Mucosa of descending colon (tissue), 3 donors: ENCODE results near the gene PADI2. TPM values are rescaled to one million over a fixed set of nuclear protein-coding genes. Genes with fewer than 3 reads are reported as not detected.

ENCODE experiments used
- ATAC-seq: fragments of 200-7000 bp; cut with Tn5 transposase; one replicate; pipeline ENCODE4 v1.9.1; 2020; ENCODE audit warnings: mild to moderate bottlenecking, moderate library complexity
- DNase-seq, 3 donors: peaks; one replicate each; pipeline ENCODE4 v3.0.0-alpha.2; 2020
- H3K36me3 ChIP-seq: fragments of 200-600 bp; one replicate; pipeline ENCODE4 v1.8.0; 2021; ENCODE audit warnings: low read depth, mild to moderate bottlenecking
- H3K4me1 ChIP-seq: fragments of 200-600 bp; one replicate; pipeline ENCODE4 v1.8.0; 2021; ENCODE audit warnings: low read depth, mild to moderate bottlenecking
- H3K4me3 ChIP-seq: fragments of 200-600 bp; one replicate; pipeline ENCODE4 v1.8.0; 2021; ENCODE audit warnings: mild to moderate bottlenecking
- H3K9me3 ChIP-seq: fragments of 200-600 bp; one replicate; pipeline ENCODE4 v1.8.0; 2021; ENCODE audit warnings: mild to moderate bottlenecking
- intact Hi-C, 2 donors: fragments of 100-400 bp; cut with DNase I in 1 of 2; cut with micrococcal nuclease in 1 of 2; formaldehyde crosslinking; loops; one replicate each; pipeline versions ENCODE4 v1.11.0 to v1.11.1; 2022; cut with DNase I, micrococcal nuclease
- total RNA-seq, 3 donors: library from RNA; stranded (reverse); fragmentation: NEBNext Ultra II Directional in 2 of 3; extraction: Animal tissue kit (Norgen Biotek cat#: 25700) in 2 of 3; gene quantifications; one replicate each; pipeline versions ENCODE4 v1.2.1 to v1.2.4, GENCODE V29; 2021 to 2023
- TF ChIP-seq, protein P1 (sequence below): fragments of 200-600 bp; IDR thresholded peaks from one replicate; pipeline ENCODE4 v1.8.0; 2022; ENCODE audit warnings: antibody characterized with exemption, mild to moderate bottlenecking
- donor health status: DM: no; HTN: no; CAD: no; lungs with moderate emphysema.
- donor health status: DM: no; HTN: no; CAD: no.
- donor health status: DM: no; HTN: yes; CAD: no.

PADI2 gene
- total RNA-seq, 3 donors from 2014 or later = 105 to 398 (median 163) TPM

GRCh38 chr1:17055801-17056200 is 63.5 kb downstream of the PADI2 start:
- Histone ChIP-seq H3K9me3 (no peaks in the 10 kb centered on the region), H3K4me1 (peaks cover 20% of the 10 kb centered on the region), H3K36me3 (no peaks in the 10 kb centered on the region), H3K4me3 (no peak overlapping the region)
- intact Hi-C loops = no loop called here
- ATAC-seq = no peak
- TF ChIP-seq, protein P1, sequence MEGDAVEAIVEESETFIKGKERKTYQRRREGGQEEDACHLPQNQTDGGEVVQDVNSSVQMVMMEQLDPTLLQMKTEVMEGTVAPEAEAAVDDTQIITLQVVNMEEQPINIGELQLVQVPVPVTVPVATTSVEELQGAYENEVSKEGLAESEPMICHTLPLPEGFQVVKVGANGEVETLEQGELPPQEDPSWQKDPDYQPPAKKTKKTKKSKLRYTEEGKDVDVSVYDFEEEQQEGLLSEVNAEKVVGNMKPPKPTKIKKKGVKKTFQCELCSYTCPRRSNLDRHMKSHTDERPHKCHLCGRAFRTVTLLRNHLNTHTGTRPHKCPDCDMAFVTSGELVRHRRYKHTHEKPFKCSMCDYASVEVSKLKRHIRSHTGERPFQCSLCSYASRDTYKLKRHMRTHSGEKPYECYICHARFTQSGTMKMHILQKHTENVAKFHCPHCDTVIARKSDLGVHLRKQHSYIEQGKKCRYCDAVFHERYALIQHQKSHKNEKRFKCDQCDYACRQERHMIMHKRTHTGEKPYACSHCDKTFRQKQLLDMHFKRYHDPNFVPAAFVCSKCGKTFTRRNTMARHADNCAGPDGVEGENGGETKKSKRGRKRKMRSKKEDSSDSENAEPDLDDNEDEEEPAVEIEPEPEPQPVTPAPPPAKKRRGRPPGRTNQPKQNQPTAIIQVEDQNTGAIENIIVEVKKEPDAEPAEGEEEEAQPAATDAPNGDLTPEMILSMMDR = no peak
- no peak for DNase-seq

DNA sequence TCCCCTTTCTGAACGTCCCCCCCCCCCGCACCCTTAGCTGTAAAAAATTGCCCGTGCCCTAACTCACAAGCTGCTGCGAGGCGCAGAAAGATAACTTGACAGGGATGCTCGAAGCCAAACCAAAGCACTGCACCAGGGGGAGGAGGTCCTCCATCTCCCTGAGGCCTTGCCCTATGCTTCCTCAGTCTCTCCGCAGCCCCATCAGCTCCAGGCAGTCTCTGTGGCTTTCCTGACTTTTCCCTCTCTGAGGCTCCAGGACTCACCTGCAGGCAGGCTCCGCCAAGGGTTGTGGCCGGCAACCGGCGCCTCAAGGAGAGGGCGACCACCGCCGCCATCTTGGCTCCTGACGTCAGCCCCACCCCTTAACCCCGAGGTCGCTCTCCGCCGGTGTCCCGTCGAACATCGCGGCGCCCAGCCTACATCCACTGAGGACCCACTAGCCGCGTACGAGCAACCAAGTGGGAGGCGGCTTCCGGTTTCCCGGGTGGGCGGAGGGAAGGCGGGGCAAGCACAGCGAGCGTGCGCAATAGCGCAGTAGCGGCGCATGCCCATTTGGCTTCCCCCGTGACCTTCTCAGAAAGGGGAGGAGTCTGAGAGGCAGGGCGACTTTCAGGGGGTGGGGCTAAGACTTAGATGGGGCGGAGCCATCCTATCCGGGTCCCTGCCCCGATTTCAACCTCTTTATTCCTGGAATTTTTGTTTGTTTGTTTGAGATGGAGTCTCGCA is 65.4 kb downstream of the PADI2 start, which contains the start of gene SDHB:
TSS of gene SDHB (minus strand) at position 348 of the 726 bp plus-strand sequence. CDS start at position 335, 13 bp downstream.
- H3K36me3 ChIP-seq = no peaks in the 10 kb centered on the region
- peaks cover 20% of the 10 kb centered on the region for H3K4me1 ChIP-seq
- DNase-seq (peak; percentile 98 to 100 (median 99)), ATAC-seq (peak; percentile 99)
- peak within 1 kb of the TSS; percentile 63 for H3K4me3 ChIP-seq
- intact Hi-C loops = no loop called here
- TF ChIP-seq, protein P1 = peak; percentile 14
- H3K9me3 ChIP-seq = no peaks in the 10 kb centered on the region

DNA sequence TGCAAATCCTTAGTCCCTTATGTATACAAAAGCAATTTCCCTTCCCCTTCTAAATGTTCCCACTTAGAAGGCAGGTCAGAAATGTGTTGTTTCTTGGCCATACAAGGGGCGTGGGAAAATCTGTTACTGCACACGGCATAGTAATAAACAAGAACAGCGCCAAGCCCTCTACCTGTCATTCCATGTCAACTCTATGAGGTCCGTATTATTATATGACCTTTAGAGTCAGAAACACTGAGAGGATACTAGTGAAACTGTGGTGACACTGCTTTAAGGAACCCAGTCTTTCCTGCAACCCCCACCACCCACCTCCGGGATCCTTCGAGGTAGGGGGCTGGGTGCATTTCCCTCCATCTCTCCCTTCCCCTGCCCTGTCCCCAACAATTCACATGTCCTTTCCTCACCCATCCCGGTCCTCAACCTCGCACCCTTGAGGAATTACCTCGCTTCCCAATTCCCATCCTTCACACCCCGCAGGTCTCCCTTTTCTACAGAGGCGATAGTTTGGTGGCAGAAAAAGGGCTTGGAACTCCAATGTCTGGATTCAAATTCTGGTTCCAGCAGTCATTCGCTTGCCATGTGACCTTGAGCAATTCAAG is 66.1 kb downstream of the PADI2 start:
- Histone ChIP-seq H3K4me1 (peaks cover 20% of the 10 kb centered on the region), H3K4me3 (peak overlapping the region; percentile 63), H3K36me3 (no peaks in the 10 kb centered on the region), H3K9me3 (no peaks in the 10 kb centered on the region)
- intact Hi-C loops = no loop called here
- peak; percentile 32 for ATAC-seq
- TF ChIP-seq, protein P1 = no peak
- DNase-seq = peak in 2 of 3 donors; percentile 24 to 43

- H3K9me3 ChIP-seq = no peaks in the 10 kb centered on the region
- no peaks in the 10 kb centered on the region for H3K36me3 ChIP-seq
- DNase-seq (no peak), ATAC-seq (no peak)
- TF ChIP-seq, protein P1 = no peak
- peaks cover 20% of the 10 kb centered on the region for H3K4me1 ChIP-seq
- H3K4me3 ChIP-seq = no peak overlapping the region
- intact Hi-C loops = no loop called here
Measured at GRCh38 chr1:17052641-17053040, 66.6 kb downstream of the PADI2 start.

DNA sequence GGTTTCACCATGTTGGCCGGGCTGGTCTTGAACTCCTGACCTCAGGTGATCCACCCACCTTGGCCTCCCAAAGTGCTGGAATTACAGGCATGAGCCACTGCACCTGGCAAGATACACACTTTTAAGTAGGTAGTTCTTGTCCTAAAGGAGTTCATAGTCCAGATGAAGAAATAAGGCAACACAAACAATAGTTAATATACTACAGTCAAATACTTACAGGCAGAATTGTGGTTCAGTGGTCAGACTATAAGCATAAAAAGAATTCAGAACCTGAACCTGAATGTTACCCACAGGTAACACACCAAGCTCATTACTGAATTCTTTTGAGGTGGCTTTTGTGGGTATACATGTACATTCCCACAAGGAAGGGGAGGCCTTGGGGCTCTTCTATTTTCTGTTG is 67.2 kb downstream of the PADI2 start:
- H3K4me1 ChIP-seq = peaks cover 20% of the 10 kb centered on the region

More for the DNA sequence above, 67.2 kb downstream of the PADI2 start:
- DNase-seq (no peak), ATAC-seq (no peak)
- no peaks in the 10 kb centered on the region for H3K9me3 ChIP-seq
- TF ChIP-seq, protein P1 = no peak
- no peak overlapping the region for H3K4me3 ChIP-seq
- no peaks in the 10 kb centered on the region for H3K36me3 ChIP-seq
- intact Hi-C loops = no loop called here
